AG09319 (cell line): ENCODE data around the gene CDK19.

Experiments used
- DNase-seq: peaks from one replicate; pipeline ENCODE4 v3.0.0-alpha.2; 2010; ENCODE audit warnings: low read depth; ENCODE audit errors: extremely low read depth
- TF ChIP-seq, protein P1 (sequence below): IDR thresholded peaks from 2 replicates; pipeline ENCODE4 v1.5.1; 2011; ENCODE audit warnings: low read depth, mild to moderate bottlenecking, inconsistent platforms, low read length, moderate library complexity

CDK19 gene

DNA sequence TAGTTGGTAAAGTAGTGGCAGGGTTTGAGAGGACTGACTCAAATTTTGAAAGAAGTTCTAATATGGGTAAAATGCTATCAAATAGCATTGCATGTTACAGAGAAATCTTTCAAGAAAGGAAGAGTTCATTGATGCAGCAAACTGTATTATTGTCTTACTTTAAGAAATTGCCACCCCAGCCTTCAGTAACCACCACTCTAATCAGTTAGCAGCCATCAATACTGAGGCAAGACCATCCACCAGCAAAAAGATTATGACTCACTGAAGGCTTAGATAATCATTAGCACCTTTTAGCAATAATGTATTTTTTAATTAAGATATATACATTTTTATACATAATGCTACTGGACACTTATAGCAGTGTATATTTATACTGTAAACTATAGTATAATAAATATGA is 138.9 kb downstream of the CDK19 start:
- no peak for DNase-seq
- TF ChIP-seq, protein P1, sequence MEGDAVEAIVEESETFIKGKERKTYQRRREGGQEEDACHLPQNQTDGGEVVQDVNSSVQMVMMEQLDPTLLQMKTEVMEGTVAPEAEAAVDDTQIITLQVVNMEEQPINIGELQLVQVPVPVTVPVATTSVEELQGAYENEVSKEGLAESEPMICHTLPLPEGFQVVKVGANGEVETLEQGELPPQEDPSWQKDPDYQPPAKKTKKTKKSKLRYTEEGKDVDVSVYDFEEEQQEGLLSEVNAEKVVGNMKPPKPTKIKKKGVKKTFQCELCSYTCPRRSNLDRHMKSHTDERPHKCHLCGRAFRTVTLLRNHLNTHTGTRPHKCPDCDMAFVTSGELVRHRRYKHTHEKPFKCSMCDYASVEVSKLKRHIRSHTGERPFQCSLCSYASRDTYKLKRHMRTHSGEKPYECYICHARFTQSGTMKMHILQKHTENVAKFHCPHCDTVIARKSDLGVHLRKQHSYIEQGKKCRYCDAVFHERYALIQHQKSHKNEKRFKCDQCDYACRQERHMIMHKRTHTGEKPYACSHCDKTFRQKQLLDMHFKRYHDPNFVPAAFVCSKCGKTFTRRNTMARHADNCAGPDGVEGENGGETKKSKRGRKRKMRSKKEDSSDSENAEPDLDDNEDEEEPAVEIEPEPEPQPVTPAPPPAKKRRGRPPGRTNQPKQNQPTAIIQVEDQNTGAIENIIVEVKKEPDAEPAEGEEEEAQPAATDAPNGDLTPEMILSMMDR, result no peak

DNA sequence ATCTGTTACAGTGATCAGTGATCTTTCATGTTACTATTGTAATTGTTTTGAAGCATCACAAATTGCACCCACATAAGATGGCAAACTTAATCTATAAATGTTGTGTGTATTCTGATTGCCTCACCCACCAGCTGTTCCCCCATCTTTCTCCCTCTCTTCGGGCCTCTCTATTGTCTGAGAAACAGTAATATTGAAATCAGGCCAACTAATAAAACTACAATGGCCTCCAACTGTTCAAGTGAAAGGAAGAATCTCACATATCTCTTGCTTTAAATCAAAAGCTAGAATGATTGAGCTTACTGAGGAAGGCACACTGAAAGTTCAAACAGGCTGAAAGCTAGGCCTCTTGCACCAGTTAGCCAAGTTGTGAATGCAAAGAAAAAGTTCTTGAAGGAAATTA is 141.2 kb downstream of the CDK19 start:
- TF ChIP-seq, protein P1, result no peak
- no peak for DNase-seq

DNA sequence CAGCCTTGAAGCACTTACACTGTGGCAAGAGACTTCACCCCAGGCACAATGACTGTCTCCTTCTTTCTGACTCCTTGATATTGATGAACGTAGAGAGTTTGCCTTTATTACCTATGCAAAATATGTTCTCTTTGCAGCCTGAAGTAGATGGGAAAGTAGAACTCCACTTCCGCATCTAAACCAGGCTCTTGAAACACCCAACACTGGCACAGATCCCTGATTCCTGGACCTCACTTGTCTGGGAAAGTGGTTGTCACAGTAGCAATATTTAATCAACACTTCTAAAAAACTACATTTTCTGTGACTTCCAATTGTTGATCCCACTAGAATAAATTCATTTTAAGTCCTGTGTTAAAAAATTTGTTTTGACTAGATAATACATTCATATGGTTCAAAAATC is 143.1 kb downstream of the CDK19 start:
- no peak for DNase-seq
- TF ChIP-seq, protein P1, result no peak

DNA sequence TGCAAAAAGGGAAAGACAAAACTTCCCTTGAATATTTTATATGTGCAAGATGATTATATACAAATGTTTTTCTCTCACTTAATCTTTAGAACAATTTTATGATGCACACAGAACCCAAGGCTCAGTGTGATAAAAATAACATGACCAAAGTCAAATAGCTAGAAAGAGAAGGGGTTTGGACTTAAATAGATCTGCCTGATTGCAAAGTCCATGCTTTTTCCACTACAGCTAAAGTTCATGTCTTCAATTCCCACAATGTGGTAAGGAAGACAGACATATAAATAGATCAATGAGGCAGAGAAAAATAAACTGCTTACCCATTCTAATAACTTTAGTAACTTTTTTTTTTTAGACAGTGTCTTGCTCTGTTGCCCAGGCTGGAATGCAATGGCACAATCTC is 143.8 kb downstream of the CDK19 start:
- no peak for DNase-seq
- TF ChIP-seq, protein P1, result no peak

DNA sequence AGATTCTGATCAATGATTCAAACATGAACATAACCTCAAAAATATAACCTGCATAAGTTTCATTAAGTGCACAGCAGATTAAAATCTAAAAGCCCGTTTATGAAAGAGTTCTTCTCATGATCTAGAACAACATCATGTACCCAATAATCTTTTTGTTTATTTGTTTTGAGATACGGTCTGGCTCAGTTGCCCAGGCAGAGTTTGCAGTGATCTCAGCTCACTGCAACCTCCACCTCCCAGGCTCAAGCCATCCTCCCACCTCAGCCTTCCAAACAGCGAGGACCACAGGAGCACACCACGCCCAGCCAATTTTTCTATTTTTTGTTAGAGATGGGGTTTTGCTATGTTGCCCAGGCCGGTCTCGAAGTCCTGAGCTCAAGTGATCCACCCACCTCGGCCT is 149.7 kb downstream of the CDK19 start:
- DNase-seq, result no peak
- TF ChIP-seq, protein P1, result no peak

DNA sequence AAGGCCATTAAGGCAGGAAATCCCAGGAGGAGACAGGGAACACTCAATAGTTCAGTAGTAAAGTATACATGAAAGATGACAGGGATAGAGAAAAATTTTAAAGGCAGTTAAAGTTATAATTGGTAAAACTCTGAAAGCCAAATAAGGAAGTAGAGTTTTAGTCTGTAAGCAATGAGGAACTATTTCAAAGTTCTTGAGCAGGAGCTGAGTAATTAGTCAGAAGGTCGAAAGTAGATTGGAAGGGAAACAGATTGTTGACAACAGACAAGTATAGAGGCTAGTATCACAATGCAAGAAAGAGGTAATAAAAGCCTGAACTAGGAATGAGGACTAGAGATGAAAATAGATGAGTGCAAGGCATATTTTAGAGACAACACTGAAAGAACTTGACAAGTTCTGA is 150.3 kb downstream of the CDK19 start:
- TF ChIP-seq, protein P1, result no peak
- DNase-seq, result no peak

DNA sequence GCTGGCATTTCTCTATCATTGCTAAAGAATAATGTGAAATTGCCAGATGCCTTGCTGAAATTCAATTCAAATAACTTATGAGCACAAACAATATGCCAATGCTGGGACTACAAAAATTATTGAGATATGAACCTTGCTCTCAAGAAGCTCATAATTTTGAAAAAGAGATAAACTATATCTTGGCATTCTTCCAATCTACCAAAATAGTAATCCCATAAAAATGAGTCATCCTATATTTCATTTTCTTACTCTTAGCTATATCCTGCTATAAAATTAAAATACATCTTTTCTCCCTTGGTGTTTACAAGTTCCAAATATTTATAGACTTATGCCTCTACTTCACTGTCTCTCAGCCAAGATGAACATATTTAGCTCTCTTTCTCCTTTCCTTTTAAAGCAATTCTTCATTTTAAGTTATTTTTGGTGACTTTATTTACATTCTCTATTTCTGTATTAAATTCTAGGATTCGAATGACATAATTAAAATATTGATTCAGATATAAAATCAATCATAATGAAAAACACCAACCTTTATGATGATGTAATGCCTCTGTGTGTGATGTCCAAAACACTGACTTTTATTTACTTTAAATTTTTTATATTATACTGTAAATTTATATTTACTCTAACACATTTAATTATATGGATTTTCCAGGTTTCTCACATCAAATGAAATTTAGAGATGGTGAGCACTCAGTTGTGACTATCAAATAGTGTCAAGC is 152.6 kb downstream of the CDK19 start:
- TF ChIP-seq, protein P1, result no peak
- no peak for DNase-seq
